H9 (cell line): ENCODE data around the gene ANXA4. TPM values are rescaled to one million over a fixed set of nuclear protein-coding genes. Genes with fewer than 3 reads are reported as not detected.

Experiments
- DNase-seq: peaks from one replicate; pipeline ENCODE4 v3.0.0-alpha.2; 2017
- H2AFZ ChIP-seq: one replicate; pipeline ENCODE4 v1.6.1; 2013; ENCODE audit warnings: mild to moderate bottlenecking, low read length, control low read depth, moderate library complexity
- H2AK5ac ChIP-seq: 2 replicates; pipeline ENCODE4 v1.6.1; 2013; ENCODE audit warnings: low read length, control low read depth, mixed read lengths; ENCODE audit not compliant: insufficient read length
- H2BK120ac ChIP-seq: one replicate; pipeline ENCODE4 v1.6.1; 2013; ENCODE audit warnings: low read depth, mild to moderate bottlenecking, low read length, control low read depth, inconsistent platforms; ENCODE audit not compliant: poor library complexity, severe bottlenecking
- H2BK12ac ChIP-seq: 2 replicates; pipeline ENCODE4 v1.6.1; 2013; ENCODE audit warnings: low read length, control low read depth, mixed read lengths, low read depth; ENCODE audit not compliant: insufficient read length
- H2BK15ac ChIP-seq: 2 replicates; pipeline ENCODE4 v1.6.1; 2013; ENCODE audit warnings: low read depth, low read length, control low read depth
- H2BK20ac ChIP-seq: one replicate; pipeline ENCODE4 v1.6.1; 2013; ENCODE audit warnings: low read depth, mild to moderate bottlenecking, low read length, control low read depth, inconsistent platforms; ENCODE audit not compliant: poor library complexity, severe bottlenecking
- H2BK5ac ChIP-seq: 2 replicates; pipeline ENCODE4 v1.6.1; 2013; ENCODE audit warnings: low read length, control low read depth, mixed read lengths; ENCODE audit not compliant: insufficient read length
- H3K14ac ChIP-seq: 2 replicates; pipeline ENCODE4 v1.6.1; 2013; ENCODE audit warnings: low read length, control low read depth; ENCODE audit not compliant: insufficient read depth
- H3K18ac ChIP-seq: 2 replicates; pipeline ENCODE4 v1.6.1; 2013; ENCODE audit warnings: low read depth, mild to moderate bottlenecking, mixed read lengths, low read length, control low read depth; ENCODE audit not compliant: insufficient read length
- H3K23ac ChIP-seq: 2 replicates; pipeline ENCODE4 v1.6.1; 2013; ENCODE audit warnings: low read length, control low read depth, mixed read lengths, low read depth; ENCODE audit not compliant: insufficient read length
- H3K23me2 ChIP-seq: 2 replicates; pipeline ENCODE4 v1.6.1; 2013; ENCODE audit warnings: low read depth, mild to moderate bottlenecking, mixed read lengths, low read length, control low read depth; ENCODE audit not compliant: insufficient read length, poor library complexity, severe bottlenecking
- H3K27ac ChIP-seq: 2 replicates; pipeline ENCODE4 v1.5.1; 2013; ENCODE audit warnings: low read length, control low read depth, mixed read lengths, low read depth; ENCODE audit not compliant: insufficient read length
- H3K27me3 ChIP-seq: 2 replicates; pipeline ENCODE4 v1.6.1; 2013; ENCODE audit warnings: low read length, control low read depth, inconsistent platforms; ENCODE audit not compliant: insufficient read depth
- H3K4ac ChIP-seq: 2 replicates; pipeline ENCODE4 v1.6.1; 2013; ENCODE audit warnings: low read depth, mild to moderate bottlenecking, control low read depth, inconsistent platforms, low read length, moderate library complexity
- H3K4me1 ChIP-seq: 2 replicates; pipeline ENCODE4 v1.6.1; 2013; ENCODE audit warnings: low read length, control low read depth, inconsistent platforms; ENCODE audit not compliant: insufficient read depth
- H3K4me2 ChIP-seq: 2 replicates; pipeline ENCODE4 v1.6.1; 2013; ENCODE audit warnings: low read length, control low read depth, mixed read lengths; ENCODE audit not compliant: insufficient read length, insufficient read depth
- H3K56ac ChIP-seq: 2 replicates; pipeline ENCODE4 v1.6.1; 2013; ENCODE audit warnings: low read depth, mild to moderate bottlenecking, mixed read lengths, low read length, control low read depth; ENCODE audit not compliant: insufficient read length
- H3K79me1 ChIP-seq: 2 replicates; pipeline ENCODE4 v1.6.1; 2013; ENCODE audit warnings: low read depth, mild to moderate bottlenecking, moderate library complexity, low read length, control low read depth, inconsistent platforms; ENCODE audit not compliant: insufficient read depth, poor library complexity, severe bottlenecking
- H3K79me2 ChIP-seq: 2 replicates; pipeline ENCODE4 v1.6.1; 2013; ENCODE audit warnings: low read length, control low read depth, inconsistent platforms; ENCODE audit not compliant: insufficient read depth
- H3K9ac ChIP-seq: 2 replicates; pipeline ENCODE4 v1.6.1; 2013; ENCODE audit warnings: low read length, control low read depth, mixed read lengths; ENCODE audit not compliant: insufficient read length; ENCODE audit errors: extremely low read depth
- H3K9me3 ChIP-seq: one replicate; pipeline ENCODE4 v1.6.1; 2013; ENCODE audit warnings: low read depth, low read length, inconsistent platforms; ENCODE audit not compliant: control insufficient read depth
- H3T11ph ChIP-seq: one replicate; pipeline ENCODE4 v1.6.1; 2013; ENCODE audit warnings: mild to moderate bottlenecking, low read length, control low read depth, inconsistent platforms
- H4K20me1 ChIP-seq: one replicate; pipeline ENCODE4 v1.6.1; 2013; ENCODE audit not compliant: control insufficient read depth, insufficient read length, insufficient read depth
- H4K5ac ChIP-seq: 2 replicates; pipeline ENCODE4 v1.6.1; 2013; ENCODE audit warnings: low read depth, mild to moderate bottlenecking, mixed read lengths, low read length, control low read depth; ENCODE audit not compliant: insufficient read length
- H4K8ac ChIP-seq: replicated peaks from 2 replicates; pipeline ENCODE4 v1.6.1; 2013; ENCODE audit warnings: low read length, control low read depth, mixed read lengths, low read depth; ENCODE audit not compliant: insufficient read length
- H4K91ac ChIP-seq: 2 replicates; pipeline ENCODE4 v1.6.1; 2013; ENCODE audit warnings: low read depth, mild to moderate bottlenecking, moderate library complexity, mixed read lengths, low read length, control low read depth; ENCODE audit not compliant: insufficient read length
- H3K27ac Mint-ChIP-seq, 3 experiments: 2 replicates in 2 of 3; 3 replicates in 1 of 3; pipeline ENCODE4 v1.8.0; 2020 to 2021; ENCODE audit warnings: mixed read lengths in 3 of 3, mild to moderate bottlenecking in 1 of 3, moderate library complexity in 1 of 3
- H3K27me3 Mint-ChIP-seq: 2 replicates; pipeline ENCODE4 v1.8.0; 2021; ENCODE audit warnings: low read depth, mild to moderate bottlenecking, moderate library complexity, mixed read lengths
- H3K36me3 Mint-ChIP-seq, 3 experiments: 2 replicates in 2 of 3; 3 replicates in 1 of 3; pipeline ENCODE4 v1.8.0; 2020 to 2021; ENCODE audit warnings: low read depth in 3 of 3, mixed read lengths in 3 of 3; ENCODE audit not compliant: insufficient read depth in 1 of 3
- H3K4me1 Mint-ChIP-seq, 2 experiments: 2 replicates each; pipeline ENCODE4 v1.8.0; 2020; ENCODE audit warnings: mixed read lengths in 2 of 2
- H3K4me3 Mint-ChIP-seq, 2 experiments: 2 replicates in 1 of 2; 3 replicates in 1 of 2; pipeline ENCODE4 v1.8.0; 2020 to 2021; ENCODE audit warnings: mild to moderate bottlenecking in 2 of 2, mixed read lengths in 2 of 2, moderate library complexity in 1 of 2
- H3K9me3 Mint-ChIP-seq, 2 experiments: 2 replicates in 1 of 2; 3 replicates in 1 of 2; pipeline ENCODE4 v1.8.0; 2020; ENCODE audit warnings: mild to moderate bottlenecking in 2 of 2, mixed read lengths in 2 of 2, moderate library complexity in 1 of 2
- WGBS: extraction: QIAGEN DNeasy Blood & Tissue Kit; methylation state at CpG from one replicate; pipeline ENCODE4 v1.1.7; 2013; ENCODE audit warnings: missing lambda C conversion rate, low lambda C conversion rate, mixed read lengths; ENCODE audit not compliant: insufficient read length; ENCODE audit errors: extremely low coverage; 5-methylcytosine and 5-hydroxymethylcytosine counted together
- total RNA-seq: library from RNA; stranded (reverse); gene quantifications from 2 replicates; pipeline ENCODE4 v1.2.1, GENCODE V29; 2021
- TF ChIP-seq, protein P1 (sequence below): fragments of 200-600 bp; sonication (generic); conservative IDR thresholded peaks from 3 replicates; pipeline ENCODE4 v1.8.0; 2021; ENCODE audit warnings: antibody characterized with exemption, mild to moderate bottlenecking

ANXA4 gene
- total RNA-seq, 1 experiment from 2014 or later, result 14.4 TPM

DNA sequence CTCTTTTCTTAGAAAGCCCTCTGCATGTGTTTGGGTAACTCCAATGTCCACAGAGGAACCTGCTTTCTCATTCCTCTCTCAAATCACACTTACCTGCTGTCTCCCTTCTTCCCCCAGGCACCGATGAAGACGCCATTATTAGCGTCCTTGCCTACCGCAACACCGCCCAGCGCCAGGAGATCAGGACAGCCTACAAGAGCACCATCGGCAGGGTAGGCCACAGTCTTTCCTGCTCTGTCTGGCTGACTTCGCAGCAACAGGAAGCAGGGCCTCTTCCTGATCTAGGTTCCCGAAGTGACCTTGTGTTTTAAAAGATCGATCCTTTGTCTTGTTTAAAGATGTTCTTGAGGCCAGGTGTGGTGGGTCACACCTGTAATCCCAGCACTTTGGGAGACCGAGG is 62.5 kb downstream of the ANXA4 start:
- no peak overlapping the region for H2BK12ac ChIP-seq
- no peak overlapping the region for H3K9ac ChIP-seq
- no peak overlapping the region for H3K56ac ChIP-seq
- H4K20me1 ChIP-seq, result no peaks in the 10 kb centered on the region
- H4K5ac ChIP-seq, result no peak overlapping the region
- H3K23ac ChIP-seq, result no peak overlapping the region
- no peak overlapping the region for H4K91ac ChIP-seq
- Mint-ChIP-seq H3K9me3 (no peaks in the 10 kb centered on the region), H3K4me1 (peaks cover 12 to 18% of the 10 kb centered on the region in 2 experiments), H3K4me3 (no peak overlapping the region), H3K36me3 (peaks cover 0 to 4% (median 0%) of the 10 kb centered on the region in 3 experiments; a peak in 1 of 7 replicates), H3K27me3 (no peaks in the 10 kb centered on the region), H3K27ac (peak overlapping the region in 2 of 3 experiments; percentile 15 to 34; a peak in 1 of 7 replicates)
- H3K14ac ChIP-seq, result no peak overlapping the region
- H3K9me3 ChIP-seq, result no peaks in the 10 kb centered on the region
- H3K4me1 ChIP-seq, result no peaks in the 10 kb centered on the region
- no peak overlapping the region for H2BK120ac ChIP-seq
- no peak overlapping the region for H3K4ac ChIP-seq
- no peak overlapping the region for H2BK15ac ChIP-seq
- no peaks in the 10 kb centered on the region; the same call in 1 of the 2 replicates for H3K27me3 ChIP-seq
- no peak overlapping the region for H2AFZ ChIP-seq
- H2BK20ac ChIP-seq, result no peak overlapping the region
- H3K79me2 ChIP-seq, result no peaks in the 10 kb centered on the region
- no peaks in the 10 kb centered on the region for H3K23me2 ChIP-seq
- H3K27ac ChIP-seq, result no peak overlapping the region
- no peak overlapping the region for H3K18ac ChIP-seq
- H2BK5ac ChIP-seq, result no peak overlapping the region
- no peak overlapping the region for H2AK5ac ChIP-seq
- no peak overlapping the region for H3T11ph ChIP-seq
- H4K8ac ChIP-seq, result no peak overlapping the region
- no CpG with 5 or more reads among the region's 11 CpGs for WGBS
- no peak overlapping the region for H3K4me2 ChIP-seq
- H3K79me1 ChIP-seq, result no peaks in the 10 kb centered on the region
- TF ChIP-seq, protein P1, sequence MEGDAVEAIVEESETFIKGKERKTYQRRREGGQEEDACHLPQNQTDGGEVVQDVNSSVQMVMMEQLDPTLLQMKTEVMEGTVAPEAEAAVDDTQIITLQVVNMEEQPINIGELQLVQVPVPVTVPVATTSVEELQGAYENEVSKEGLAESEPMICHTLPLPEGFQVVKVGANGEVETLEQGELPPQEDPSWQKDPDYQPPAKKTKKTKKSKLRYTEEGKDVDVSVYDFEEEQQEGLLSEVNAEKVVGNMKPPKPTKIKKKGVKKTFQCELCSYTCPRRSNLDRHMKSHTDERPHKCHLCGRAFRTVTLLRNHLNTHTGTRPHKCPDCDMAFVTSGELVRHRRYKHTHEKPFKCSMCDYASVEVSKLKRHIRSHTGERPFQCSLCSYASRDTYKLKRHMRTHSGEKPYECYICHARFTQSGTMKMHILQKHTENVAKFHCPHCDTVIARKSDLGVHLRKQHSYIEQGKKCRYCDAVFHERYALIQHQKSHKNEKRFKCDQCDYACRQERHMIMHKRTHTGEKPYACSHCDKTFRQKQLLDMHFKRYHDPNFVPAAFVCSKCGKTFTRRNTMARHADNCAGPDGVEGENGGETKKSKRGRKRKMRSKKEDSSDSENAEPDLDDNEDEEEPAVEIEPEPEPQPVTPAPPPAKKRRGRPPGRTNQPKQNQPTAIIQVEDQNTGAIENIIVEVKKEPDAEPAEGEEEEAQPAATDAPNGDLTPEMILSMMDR, result no peak
- DNase-seq, result no peak
